A673 (cell line): ENCODE results near the gene WDR5B.

Experiments used
- EZH2 ChIP-seq: fragments of 200-600 bp; sonication (generic); IDR thresholded peaks from 2 replicates; pipeline ENCODE4 v1.6.1; 2017; ENCODE audit warnings: borderline replicate concordance, low read depth, mild to moderate bottlenecking, mixed read lengths, antibody characterized with exemption, low read length; ENCODE audit not compliant: poor library complexity, severe bottlenecking
- TF ChIP-seq, protein P1 (sequence below): fragments of 300-800, 200-600 bp; sonication (generic); conservative IDR thresholded peaks from 2 replicates; pipeline ENCODE4 v1.5.1; 2017; ENCODE audit warnings: low read depth, mild to moderate bottlenecking, antibody characterized with exemption, low read length, moderate library complexity, mixed read lengths

GRCh38 chr3:122374034-122374433 is 41.8 kb downstream of the WDR5B start:
- TF ChIP-seq, protein P1, sequence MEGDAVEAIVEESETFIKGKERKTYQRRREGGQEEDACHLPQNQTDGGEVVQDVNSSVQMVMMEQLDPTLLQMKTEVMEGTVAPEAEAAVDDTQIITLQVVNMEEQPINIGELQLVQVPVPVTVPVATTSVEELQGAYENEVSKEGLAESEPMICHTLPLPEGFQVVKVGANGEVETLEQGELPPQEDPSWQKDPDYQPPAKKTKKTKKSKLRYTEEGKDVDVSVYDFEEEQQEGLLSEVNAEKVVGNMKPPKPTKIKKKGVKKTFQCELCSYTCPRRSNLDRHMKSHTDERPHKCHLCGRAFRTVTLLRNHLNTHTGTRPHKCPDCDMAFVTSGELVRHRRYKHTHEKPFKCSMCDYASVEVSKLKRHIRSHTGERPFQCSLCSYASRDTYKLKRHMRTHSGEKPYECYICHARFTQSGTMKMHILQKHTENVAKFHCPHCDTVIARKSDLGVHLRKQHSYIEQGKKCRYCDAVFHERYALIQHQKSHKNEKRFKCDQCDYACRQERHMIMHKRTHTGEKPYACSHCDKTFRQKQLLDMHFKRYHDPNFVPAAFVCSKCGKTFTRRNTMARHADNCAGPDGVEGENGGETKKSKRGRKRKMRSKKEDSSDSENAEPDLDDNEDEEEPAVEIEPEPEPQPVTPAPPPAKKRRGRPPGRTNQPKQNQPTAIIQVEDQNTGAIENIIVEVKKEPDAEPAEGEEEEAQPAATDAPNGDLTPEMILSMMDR: no peak
- no peak for TF ChIP-seq EZH2
